Skeletal muscle cell (primary cell): ENCODE results near the gene GRAMD1C.
A peak's percentile ranks its signal among the peaks of the same experiment; 100 is the strongest.

Source experiments
- DNase-seq: peaks from one replicate; pipeline ENCODE4 v3.0.0-alpha.2; 2010; ENCODE audit warnings: low read depth
- H3K4me3 ChIP-seq: 2 replicates; pipeline ENCODE4 v1.5.1; 2011; ENCODE audit warnings: low read depth, mild to moderate bottlenecking, control low read depth, low read length, moderate library complexity

GRAMD1C gene

DNA sequence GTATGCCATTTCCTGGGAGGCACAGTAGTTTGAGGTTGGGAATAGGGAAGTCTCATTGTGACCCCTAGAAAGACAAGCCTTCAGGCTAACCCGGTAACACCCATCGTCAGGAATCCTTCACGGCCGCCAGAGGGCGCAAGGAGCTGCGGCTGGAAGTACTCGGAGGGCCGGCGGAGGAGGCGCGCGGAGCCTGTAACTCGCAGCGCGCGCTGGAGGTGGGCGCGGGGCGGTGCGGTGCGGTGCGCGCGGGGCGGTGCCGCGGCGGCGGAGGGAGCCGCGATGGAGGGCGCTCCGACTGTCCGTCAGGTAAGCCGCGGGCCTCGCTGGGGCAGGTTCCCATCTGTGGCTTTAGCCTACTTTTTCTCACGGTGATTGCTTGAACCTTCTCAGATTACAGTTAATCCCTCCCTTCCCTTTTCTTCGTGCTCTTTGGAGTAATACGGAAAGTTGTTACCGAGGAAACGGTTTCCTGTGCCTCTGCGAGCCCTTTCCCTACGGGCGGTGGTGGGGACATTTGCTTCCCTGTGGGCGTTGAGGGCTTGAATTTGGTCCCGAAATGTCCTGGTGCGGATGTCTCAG is at the start of gene GRAMD1C:
GRAMD1C (plus strand) TSS at position 158 of the 579 bp plus-strand sequence; CDS start at position 280, 122 bp downstream.
- peak; percentile 61 for DNase-seq
- H3K4me3 ChIP-seq, result peak within 1 kb of the TSS; percentile 56

DNA sequence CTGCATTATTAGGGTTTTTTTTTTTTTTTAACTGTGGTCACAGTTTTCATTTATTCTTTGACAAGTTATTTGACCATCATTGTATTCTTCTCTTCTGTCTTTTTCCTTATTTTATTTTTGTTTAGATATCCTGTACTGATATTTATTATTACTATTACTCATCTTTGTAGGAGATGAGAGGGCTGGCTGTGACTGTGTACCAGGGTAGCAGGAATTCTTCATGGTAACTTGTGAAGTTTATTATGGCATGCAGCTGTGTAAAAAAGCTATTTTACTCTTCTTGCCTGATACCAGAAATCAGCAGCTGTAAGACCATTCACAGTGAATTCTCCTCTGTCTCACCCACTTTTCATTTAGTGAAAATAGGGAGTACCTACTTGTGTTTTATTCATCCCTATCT is 47.2 kb upstream of the GRAMD1C start:
- DNase-seq, result no peak
- H3K4me3 ChIP-seq, result no peak overlapping the region

DNA sequence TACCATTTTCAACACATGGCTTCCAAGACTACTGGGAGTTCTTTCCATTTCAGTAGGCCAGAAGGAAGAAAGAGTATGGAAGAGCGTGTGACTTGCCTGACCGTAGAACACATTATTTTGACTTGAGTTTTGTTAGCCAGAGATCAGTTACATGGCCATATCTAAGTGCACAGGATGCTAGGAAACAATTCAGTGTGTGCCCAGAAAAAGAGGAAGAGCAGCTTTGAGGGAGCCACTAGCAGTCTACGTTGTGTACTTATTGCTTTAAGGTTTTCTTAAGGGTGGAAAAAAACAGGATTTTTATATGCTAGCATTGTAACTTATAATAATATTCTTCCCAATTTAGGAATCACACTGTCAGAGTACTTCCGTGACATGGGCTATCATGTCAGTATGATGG is 44.1 kb upstream of the GRAMD1C start:
- no peak overlapping the region for H3K4me3 ChIP-seq
- DNase-seq, result no peak

DNA sequence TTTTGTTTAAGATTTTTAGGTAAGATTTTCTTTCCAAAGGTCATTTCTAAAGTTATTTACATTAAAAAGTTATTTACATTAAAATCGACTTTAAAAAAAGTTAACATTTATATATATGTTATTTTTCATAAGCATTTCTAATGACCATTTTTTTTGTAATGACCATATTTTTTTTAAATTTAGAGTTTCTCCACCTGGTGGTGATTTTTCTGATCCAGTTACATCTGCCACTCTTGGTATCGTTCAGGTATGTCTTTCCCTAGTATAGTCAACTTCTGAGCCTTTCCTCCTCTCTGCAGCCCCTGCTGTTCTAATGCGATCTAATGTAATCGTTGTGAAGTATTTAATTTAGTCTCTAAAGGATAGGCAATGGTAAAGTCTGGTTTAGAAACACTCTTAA is 42.9 kb upstream of the GRAMD1C start:
- no peak for DNase-seq
- H3K4me3 ChIP-seq, result no peak overlapping the region

DNA sequence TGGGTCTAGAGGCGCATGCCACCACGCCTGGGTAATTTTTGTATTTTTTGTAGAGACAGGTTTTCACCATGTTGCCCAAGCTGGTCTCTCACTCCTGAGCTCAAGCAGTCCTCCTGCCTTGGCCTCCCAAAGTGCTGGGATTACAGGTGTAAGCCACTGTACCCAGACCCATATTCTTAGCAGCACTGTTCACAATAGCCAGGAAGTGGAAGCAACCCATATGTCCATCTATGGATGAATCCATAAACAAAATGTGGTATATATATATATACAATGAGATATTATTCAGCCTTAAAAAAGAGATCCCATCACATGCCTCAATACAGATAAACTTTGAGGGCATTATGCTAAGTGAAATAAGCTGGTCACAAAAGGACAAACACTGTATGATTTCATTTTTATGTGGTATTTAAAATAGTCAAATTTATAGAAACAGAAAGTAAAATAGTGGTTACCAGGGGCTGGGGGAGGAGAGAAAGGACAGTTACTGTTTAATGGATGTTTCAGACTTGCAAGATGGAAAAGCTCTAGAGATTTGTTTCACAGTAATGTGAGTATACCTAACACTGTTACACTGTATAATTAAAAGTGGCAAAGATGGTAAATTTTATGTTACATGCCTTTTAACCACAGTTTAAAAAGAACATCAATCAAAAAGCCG is 35.7 kb upstream of the GRAMD1C start:
- DNase-seq, result no peak
- no peak overlapping the region for H3K4me3 ChIP-seq

DNA sequence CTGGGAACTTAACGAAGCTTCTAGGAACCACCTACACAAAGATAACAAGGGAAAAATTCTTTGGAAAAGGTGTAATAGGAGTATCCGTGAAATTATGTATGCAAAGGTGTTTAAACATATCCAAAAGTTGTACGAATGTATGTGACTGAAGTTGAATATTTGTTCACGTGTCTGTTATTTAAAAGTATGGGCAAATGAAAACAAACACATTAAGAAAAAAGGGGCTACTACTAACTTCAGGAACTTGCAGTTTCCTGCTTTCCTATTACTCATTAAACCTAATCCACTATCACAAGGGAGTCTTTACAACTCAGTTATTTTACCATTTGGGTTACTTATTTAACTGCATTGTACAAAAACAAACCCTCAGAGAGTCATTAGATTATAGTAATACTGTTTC is 33.9 kb upstream of the GRAMD1C start:
- no peak overlapping the region for H3K4me3 ChIP-seq
- DNase-seq, result no peak

DNA sequence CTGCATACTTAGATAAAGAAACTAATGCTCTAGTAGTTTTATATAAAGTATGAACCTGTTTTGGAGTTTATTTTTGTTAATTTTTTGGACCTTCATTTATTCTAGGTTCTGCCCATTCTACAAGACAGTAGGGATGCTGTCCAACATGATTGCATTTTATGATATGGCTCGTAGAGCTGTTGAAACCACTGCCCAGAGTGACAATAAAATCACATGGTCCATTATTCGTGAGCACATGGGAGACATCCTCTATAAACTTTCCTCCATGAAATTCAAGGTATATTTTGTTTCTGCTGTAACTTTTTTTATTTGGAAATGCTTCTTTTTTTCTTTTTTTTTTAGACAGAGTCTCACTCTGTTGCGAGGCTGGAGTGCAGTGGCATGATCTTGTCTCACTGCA is 33.3 kb upstream of the GRAMD1C start:
- no peak overlapping the region for H3K4me3 ChIP-seq
- no peak for DNase-seq

DNA sequence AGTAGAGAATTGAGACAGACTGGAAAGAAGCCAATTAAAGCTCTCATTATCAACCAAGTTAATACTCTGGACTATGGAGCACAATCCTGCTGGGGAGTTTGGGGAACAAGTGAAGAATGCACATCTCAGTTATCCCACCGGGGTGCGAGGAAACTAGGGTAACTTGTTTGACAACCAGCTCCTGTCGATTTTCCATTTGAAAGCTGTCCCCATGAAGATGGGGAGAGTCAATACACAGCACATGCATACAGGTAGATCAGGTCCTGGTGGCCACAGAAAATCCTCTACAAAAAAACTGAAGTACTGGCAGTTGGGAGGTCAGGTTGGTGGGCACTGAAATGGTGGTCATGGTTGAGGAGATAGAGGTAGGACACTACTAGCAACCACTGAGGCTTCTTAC is 25.7 kb upstream of the GRAMD1C start:
- no peak overlapping the region for H3K4me3 ChIP-seq
- no peak for DNase-seq

DNA sequence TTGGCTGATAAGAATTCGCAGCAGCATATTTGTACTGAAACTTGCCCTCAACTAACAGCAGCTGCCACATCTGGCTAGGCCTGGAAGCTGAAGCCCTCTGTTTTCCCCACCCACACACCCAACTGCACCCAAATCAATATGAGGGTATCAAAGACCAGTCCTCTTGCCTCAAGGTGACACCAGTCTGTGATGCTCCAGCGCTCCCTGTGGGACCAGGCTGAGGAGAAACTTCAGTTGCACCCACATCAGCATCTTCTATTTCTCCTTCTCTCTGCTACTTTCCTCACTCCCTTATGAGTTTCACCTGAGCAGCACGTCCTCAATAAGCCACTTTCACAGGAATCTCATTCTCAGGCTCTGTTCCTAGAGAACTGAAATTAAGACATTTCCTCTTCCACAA is 18.7 kb upstream of the GRAMD1C start:
- DNase-seq, result no peak
- H3K4me3 ChIP-seq, result no peak overlapping the region

DNA sequence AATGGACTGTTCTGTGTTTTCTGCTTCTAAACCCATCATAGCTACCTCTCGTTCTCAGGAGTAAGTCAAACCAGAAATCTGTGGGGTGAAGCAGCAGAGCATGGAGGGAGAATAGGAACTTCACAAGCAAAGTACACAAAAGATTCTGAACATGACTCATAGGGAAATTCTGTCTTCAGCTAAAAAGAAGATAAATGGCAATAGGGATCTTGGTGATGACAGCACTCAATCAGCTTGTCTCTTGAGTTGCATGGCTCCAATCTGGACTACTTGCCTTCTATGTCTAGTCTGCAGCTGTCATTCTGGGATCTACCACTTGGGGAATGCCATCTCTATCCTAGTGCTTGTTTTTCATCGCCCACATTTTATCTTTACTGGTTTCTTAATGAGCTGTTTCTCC is 13.5 kb upstream of the GRAMD1C start:
- H3K4me3 ChIP-seq, result no peak overlapping the region
- DNase-seq, result no peak

DNA sequence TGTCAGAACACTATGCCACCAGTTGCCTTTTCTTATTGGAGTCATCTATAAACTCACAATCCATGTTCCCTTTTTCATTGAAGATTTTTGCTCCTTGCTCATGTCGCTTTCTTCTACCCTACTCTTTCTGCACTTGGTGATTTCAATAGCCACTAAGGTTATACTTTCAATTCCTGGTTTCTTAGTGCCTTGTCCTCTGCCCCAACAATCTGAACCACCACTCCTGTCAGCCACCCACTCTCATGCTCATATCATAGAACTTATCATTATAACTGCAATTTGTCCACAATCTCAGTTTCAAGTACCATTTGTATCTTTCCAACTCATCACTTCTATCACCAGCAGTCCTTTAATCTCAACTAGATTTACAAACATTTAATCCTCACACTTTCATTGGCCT is 10.0 kb upstream of the GRAMD1C start:
- DNase-seq, result no peak
- H3K4me3 ChIP-seq, result no peak overlapping the region

DNA sequence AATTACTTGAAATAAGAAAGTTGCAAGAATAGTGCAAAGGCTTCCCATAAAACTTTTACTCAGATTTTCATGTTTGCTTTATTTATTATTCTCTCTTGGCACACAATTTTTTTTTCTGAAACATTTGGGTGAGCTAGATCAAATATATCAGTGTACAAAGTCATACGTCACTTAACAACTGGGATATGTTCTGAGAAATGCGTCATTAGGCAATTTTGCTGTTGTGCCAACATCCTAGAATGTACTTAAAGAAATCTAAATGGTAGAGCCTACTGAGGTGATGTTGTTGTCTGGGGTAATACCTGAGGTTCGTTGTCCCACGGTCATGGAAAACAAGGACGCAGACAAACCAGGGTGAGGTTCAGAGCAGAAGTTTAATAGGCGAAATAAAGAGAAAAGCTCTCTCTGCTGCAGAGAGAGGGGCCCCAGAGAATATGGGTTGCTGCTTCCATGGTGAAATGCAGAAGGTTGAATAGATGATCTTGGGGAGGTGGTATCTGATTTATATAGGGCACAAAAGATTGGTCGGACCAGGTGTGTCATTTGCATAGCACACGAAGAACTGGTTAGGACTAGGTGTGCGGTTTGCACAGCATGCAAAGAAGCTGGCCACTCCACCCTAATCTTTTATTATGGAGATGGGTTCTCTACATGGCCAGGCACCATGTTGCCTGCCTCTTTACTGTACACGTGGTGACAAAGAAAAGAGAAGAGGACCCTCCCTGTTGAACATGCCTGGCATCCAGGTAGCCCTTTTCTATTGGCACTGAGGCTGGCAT is 8.8 kb upstream of the GRAMD1C start:
- no peak for DNase-seq
- H3K4me3 ChIP-seq, result no peak overlapping the region

DNA sequence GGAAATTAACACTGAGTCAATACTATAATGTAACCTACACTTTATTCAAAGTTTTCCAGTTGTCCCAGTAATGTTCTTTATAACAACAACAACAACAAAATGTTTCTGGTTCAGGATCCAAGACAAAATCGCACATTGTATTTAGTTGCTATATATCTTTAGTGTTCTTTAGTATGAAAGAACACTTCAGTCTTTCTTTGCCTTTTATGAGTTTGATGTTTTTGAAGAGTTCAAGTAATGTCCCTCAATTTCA is 7.6 kb upstream of the GRAMD1C start:
- H3K4me3 ChIP-seq, result no peak overlapping the region
- DNase-seq, result no peak

DNA sequence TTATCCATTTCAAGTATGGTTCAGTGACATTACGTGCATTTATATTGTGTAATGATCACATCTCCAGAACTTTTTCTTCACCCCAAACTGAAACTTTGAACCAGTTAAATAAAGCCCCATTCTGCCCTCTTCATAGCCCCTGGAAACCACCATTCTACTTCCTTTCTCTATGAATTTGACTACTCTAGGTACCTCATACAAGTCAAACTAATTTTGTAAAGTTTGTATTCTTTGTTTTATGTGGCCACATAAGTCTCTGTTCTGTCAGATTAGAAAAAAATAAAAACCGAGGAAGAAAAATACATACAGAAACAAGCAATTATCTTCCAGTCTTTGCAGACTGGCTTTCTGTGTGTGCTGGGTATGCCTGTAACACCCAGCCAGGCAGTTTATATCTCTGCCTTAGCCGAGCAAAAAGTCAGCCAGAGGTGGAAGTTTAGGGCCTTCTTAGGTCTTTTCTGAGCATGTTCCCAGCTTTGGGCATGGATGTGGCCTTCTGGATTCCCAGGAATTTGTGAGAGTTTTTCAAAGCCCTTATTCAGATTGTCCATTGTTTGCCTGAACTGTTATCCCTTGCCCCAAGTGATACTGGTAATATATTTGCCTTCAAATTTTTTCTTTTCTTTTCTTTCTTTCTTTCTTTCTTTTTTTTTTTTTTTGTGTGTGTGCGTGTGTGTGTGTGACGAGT is 6.0 kb upstream of the GRAMD1C start:
- no peak for DNase-seq
- no peak overlapping the region for H3K4me3 ChIP-seq

DNA sequence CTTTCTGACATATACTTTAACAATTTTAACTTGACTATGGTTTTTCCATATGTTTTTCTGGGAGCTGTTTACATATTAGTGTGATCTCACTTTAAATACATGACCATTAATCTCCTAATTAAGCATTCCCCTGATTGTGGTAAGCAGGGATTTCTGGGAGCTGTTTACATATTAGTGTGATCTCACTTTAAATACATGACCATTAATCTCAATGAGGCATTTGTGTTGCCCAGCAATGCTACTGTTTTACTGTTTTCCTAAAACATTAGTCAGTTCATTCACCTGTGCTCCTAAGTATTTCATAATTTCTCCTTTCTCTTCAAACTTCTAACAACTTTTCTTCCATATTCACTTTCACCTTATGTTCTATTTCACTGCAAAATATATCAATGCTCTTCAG is 3.6 kb upstream of the GRAMD1C start:
- no peak for DNase-seq
- H3K4me3 ChIP-seq, result no peak overlapping the region

DNA sequence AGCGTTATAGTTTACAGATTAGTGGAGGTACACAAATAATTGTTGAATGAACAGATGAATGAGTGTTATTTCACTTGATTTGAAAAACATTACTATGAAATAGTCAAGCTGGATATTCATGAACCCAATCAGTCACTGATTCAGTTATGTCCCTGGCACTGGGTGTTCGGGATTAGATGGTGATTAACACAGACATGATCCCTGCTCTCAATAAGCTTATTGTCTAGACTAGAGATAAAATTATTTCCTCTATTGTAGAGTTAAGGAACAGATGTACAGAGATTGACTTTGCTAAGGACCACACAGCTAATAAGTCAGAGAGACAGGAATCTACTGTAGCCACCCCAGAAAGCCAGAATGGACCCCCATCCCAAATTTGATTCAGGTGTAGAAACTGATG is 963 bp downstream of the GRAMD1C start:
- H3K4me3 ChIP-seq, result peak overlapping the region; percentile 56

DNA sequence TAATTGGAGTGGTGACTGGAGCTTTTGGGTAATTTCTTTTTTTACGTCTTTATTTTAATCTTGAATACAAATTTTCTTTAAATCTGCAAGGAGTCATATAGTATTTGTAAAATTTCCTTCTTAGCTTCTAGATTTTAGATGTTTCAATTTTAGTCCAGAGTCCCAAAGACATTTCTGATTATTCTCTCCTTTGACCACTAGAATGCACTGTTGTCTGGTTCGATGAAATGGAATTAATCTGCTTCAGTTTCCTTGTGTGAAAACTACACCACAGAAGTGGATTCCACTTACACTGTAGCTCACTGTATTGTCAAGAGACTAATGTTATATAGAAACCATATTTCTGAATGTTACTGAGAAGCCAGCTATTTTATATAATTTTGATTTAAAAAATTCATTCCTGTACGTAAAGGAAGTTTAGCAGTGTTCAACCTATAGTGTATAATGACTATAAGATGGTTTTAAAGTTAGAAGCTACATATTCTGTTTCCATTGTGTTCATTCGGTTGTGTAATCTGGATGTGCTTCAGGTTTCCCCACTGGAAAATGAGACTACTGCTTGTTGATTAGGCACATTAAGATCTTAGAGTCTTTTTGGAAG is 6.1 kb downstream of the GRAMD1C start:
- H3K4me3 ChIP-seq, result no peak overlapping the region
- no peak for DNase-seq

More for the DNA sequence above, 963 bp downstream of the GRAMD1C start:
- DNase-seq, result no peak

DNA sequence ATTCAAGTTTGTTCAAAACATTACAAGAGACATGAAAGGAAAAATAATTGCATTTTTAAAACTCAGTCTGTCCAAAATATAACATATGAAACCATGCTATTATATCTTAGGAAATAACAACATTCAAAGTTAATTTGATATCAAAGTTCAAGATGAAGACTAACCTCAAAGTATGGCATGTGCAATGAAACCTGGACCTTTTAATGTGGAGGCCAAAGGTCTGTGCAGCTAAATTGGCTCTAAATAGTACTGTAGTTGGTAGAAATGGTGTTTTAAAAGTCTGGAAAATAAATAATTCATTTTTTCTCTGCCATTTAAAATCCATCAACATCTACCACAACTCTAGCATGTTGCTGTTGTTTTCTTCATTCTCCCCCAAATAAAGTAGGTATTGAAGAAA is 8.7 kb downstream of the GRAMD1C start:
- no peak overlapping the region for H3K4me3 ChIP-seq
- no peak for DNase-seq

DNA sequence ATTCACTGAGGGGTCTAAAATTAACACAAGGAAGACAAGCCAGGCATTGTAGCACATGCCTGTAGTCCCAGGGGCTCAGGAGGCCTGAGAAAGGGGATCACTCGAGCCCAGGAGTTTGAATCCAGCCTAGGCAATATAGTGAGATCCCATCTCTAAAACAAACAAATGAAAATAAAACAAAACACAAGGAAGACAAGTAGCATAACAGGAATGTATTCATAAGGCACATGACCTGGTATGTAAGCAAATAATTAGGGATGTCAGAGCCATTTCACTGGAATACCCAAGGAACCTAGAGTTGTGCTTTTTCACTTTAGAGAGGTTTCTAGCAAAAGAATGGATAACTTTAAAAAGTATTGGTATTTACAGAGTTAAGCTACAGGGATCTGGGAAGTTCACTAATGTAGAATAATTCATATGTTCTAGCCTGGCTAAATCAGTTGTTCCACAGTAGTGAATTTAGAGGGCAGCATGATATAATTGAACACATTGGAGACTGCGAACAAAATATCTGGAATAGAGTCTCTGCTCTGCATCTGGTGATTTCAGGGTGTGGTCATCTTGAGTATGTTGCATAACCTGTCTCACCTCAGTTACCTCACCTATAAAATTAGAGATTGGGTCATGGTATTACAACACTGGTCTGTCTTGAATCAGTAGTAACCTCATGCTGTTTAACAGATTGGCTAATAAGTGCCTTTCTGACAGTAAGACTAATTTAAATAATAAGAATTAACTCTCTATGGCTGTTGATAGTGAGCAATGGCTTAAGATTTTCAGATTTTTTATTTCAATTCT is 9.3 kb downstream of the GRAMD1C start:
- DNase-seq, result no peak
- H3K4me3 ChIP-seq, result no peak overlapping the region
